ENCODE measurements around the gene SNX32. TPM values are rescaled to one million over a fixed set of nuclear protein-coding genes. Genes with fewer than 3 reads are reported as not detected.

The SNX32 gene
- polyA plus RNA-seq, 6 donors from 2014 or later: 1.2 to 2.6 (median 1.7) TPM; not detected in 1

DNA sequence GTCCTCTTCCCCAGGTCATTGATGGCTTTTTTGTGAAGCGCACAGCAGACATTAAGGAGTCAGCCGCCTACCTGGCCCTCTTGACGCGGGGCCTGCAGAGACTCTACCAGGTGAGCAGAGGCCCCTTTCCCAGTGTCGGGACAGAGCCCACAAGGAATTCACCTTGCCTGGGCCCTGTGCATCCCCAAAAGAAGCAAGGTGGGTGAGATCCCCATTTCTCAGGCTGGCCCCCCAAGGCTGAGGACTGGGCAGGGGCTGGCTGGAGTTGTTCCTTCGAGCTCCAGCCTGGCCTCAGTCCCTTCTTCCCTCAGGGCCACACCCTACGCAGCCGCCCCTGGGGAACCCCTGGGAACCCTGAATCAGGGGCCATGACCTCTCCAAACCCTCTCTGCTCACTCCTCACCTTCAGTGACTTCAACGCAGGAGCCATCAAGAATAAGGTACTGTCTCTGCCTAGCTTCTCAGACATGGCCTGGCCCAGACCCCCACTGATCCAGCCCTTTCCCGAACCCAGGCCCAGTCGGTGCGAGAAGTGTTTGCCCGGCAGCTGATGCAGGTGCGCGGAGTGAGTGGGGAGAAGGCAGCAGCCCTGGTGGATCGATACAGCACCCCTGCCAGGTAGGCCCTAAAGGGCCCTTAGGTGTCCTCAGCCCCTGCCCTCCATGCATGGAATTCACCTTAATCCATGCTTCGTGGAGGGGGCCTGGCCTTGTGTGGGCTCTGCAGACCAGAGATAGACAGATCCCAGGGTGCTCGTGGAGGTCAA is 31.1 kb downstream of the SNX32 start:
- Mint-ChIP-seq H3K27me3 (no peaks in the 10 kb centered on the region), H3K27ac (no peak overlapping the region), H3K9me3 (no peaks in the 10 kb centered on the region), H3K4me3 (peak overlapping the region in 4 of 8 donors; percentile 15 to 81 (median 39)), H3K4me1 (peaks cover 20 to 35% (median 27%) of the 10 kb centered on the region in 3 donors), H3K36me3 (peaks cover 0 to 18% of the 10 kb centered on the region in 2 donors)
- DNase-seq (no peak), ATAC-seq (ENCODE audit: low read depth in 2 of 2) (no peak)

DNA sequence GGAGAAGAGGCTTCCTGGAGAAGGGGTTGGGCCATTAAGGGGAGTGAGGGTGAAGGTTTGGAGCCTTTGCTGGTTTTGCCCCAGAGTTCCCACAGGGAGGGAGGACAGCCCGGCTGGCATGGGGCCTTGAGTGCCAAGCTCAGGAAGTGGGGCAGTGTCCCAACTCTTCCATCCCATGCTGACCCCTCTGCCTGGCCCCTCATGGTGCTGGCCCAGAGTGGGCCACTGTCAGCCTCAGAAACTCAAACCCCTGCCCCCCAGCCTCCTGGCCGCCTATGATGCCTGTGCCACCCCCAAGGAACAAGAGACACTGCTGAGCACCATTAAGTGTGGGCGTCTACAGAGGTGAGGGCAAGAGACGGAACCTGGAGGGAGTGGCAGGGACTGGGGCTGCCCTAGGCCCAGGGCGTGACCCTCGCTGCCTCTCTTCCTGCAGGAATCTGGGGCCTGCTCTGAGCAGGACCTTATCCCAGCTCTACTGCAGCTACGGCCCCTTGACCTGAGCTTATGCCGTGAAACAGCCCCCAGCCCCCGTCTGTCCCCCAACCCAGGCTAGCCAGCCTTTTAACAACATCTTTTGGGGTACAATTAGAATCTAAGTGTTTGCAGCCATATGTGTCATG is 31.9 kb downstream of the SNX32 start:
- DNase-seq (no peak), ATAC-seq (ENCODE audit: low read depth in 2 of 2) (no peak)
- Mint-ChIP-seq H3K4me3 (peak overlapping the region in 2 of 8 donors; percentile 4 to 81), H3K9me3 (no peaks in the 10 kb centered on the region), H3K4me1 (peaks cover 20 to 33% (median 26%) of the 10 kb centered on the region in 3 donors), H3K27ac (no peak overlapping the region), H3K27me3 (no peaks in the 10 kb centered on the region), H3K36me3 (peaks cover 0 to 18% of the 10 kb centered on the region in 2 donors)

GRCh38 chr11:65866509-65867283 is 32.9 kb downstream of the SNX32 start:
- no peaks in the 10 kb centered on the region for H3K27me3 Mint-ChIP-seq
- peaks cover 0 to 18% of the 10 kb centered on the region in 2 donors for H3K36me3 Mint-ChIP-seq
- no peaks in the 10 kb centered on the region for H3K9me3 Mint-ChIP-seq
- DNase-seq (no peak), ATAC-seq (ENCODE audit: low read depth in 2 of 2) (no peak)
- peak overlapping the region in 2 of 6 donors; percentile 26 to 67 for H3K27ac Mint-ChIP-seq
- peaks cover 19 to 36% (median 29%) of the 10 kb centered on the region in 3 donors for H3K4me1 Mint-ChIP-seq
- peak overlapping the region in 1 of 8 donors; percentile 36 for H3K4me3 Mint-ChIP-seq

DNA sequence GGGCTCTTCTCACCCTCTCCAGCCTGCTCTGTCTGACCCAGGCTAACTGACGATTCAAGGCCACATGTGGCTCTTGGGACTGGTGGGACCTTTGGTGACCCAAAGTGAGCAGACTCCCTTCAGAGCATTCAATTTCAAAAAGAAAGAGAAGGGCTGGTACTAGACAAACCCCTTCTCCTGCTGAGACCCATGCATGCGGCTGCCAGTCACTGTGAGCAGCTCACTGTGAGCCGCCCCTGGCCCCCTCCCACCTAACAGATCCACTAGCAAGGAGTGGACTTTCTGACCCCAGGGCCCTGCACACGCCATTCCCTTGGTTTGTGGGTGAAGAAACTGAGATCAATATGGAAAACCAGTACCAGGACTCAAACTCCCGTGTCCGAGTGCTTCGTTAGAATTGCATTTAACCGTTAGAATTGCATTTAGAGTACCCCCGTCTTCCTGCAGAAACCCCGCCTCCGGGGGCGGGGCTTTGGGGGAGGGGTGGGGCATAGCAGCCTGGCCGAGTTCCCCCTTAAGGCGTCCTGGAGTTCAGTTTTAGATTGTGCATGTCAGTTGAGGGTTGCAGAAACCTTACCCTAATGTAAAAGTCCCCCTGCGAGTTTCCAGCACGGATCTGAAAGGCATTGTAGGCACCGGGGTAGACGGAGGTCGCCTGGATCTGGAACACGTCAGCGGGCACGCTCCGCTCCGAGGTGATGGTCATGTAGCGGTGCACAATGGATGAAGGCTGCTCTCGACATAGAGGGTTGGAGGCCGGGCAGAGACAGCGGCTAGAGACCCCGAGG is 33.7 kb downstream of the SNX32 start:
- Mint-ChIP-seq H3K9me3 (no peaks in the 10 kb centered on the region), H3K4me3 (peak overlapping the region in 1 of 8 donors; percentile 36), H3K27me3 (no peaks in the 10 kb centered on the region), H3K27ac (peak overlapping the region in 1 of 6 donors; percentile 26), H3K4me1 (peaks cover 14 to 33% (median 26%) of the 10 kb centered on the region in 3 donors), H3K36me3 (peaks cover 0 to 17% of the 10 kb centered on the region in 2 donors)
- DNase-seq: no peak
- ATAC-seq (ENCODE audit: low read depth in 2 of 2): peak; percentile 34 to 45

DNA sequence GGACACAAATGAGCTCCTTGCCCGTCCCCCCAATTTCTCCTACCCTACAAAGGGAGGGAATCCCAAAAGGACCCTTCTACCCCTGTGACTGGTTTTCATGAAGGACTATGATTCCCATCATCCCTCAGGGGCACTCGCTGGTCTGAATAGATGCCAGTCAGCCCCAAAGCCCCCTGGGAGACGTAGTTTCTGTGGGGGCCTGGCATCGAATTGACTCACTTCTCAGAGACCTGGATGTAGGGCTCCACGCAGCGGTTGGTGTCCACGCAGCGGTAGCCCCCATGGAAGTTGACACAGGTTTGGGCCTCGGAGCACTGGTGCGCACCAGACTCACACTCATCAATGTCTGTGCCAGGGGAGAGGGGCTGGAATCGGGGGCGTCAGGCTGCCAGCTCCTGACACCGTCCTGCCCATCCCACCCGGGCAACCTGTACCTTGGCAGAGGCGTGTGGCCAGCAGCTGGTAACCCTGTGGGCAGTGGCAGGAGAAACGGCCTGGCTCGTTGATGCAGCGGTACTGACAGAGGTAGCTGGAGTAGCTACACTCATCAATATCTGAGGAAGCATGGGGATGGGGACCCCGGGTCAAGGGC is 34.4 kb downstream of the SNX32 start:
- Mint-ChIP-seq H3K4me1 (peaks cover 18 to 31% (median 23%) of the 10 kb centered on the region in 3 donors), H3K36me3 (peaks cover 0 to 10% of the 10 kb centered on the region in 2 donors), H3K27me3 (peaks cover 0 to 5% (median 0%) of the 10 kb centered on the region in 3 donors), H3K4me3 (no peak overlapping the region), H3K9me3 (no peaks in the 10 kb centered on the region), H3K27ac (no peak overlapping the region)
- peak; percentile 64 to 67 for ATAC-seq (ENCODE audit: low read depth in 2 of 2)
- no peak for DNase-seq

DNA sequence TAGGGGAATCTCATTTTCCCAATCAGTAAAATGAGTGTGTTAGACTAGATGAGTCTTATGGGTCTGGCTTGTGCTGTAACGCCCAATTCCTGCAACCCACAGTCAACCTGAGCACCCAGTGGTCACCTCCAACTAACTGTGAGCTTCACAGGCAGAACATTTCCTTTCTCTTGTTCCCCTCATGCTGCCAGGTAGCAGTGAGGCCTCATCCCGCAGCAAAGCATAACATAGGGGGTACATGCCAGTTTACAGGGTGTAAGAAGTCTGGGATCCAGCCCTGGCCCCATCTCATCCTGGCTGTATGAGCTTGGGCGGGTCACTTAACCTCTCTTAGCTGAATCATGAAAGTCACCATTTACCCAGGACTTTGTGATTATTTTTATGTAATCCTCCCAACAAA is 35.1 kb downstream of the SNX32 start:
- ATAC-seq (ENCODE audit: low read depth in 2 of 2): no peak
- H3K36me3 Mint-ChIP-seq: peaks cover 0 to 6% of the 10 kb centered on the region in 2 donors
- H3K4me3 Mint-ChIP-seq: peak overlapping the region in 1 of 8 donors; percentile 43
- H3K4me1 Mint-ChIP-seq: peaks cover 19 to 38% (median 26%) of the 10 kb centered on the region in 3 donors
- no peak for DNase-seq
- H3K27ac Mint-ChIP-seq: no peak overlapping the region
- H3K9me3 Mint-ChIP-seq: no peaks in the 10 kb centered on the region
- H3K27me3 Mint-ChIP-seq: peaks cover 0 to 7% (median 0%) of the 10 kb centered on the region in 3 donors

DNA sequence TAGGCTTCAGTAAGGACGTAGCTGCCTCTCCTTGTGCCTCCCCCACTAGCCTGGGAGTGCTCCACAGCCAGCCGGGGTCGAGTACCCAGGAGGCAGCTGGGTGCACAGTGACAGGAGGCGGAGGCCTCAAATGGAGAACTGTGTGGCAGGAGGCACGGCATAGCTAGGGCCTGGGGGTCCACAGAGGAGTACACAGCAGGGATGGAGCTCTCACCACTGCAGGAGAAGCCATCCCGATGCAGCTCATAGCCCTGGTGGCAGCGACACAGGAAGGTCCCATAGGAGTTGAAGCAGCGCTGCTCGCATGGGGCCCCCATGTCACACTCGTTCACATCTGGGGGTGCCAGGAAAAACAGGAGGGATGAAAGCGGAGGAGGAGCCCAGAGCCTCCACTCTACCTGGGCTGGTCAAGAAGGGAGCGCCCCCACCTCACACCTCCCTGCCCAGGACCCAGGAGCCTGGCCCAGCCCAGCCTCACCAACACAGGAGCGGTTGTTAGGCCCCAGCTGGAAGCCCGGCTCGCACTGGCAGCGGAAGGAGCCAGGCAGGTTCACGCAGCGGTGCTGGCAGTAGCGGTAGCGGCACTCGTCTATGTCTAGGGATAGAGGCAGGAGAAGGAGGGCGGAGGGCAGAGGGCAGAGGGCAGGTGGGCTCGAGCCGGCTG is 36.0 kb downstream of the SNX32 start:
- ATAC-seq (ENCODE audit: low read depth in 2 of 2): no peak
- no peak for DNase-seq
- Mint-ChIP-seq H3K9me3 (no peaks in the 10 kb centered on the region), H3K36me3 (peaks cover 0 to 6% of the 10 kb centered on the region in 2 donors), H3K4me1 (peaks cover 22 to 38% (median 27%) of the 10 kb centered on the region in 3 donors), H3K27me3 (peaks cover 0 to 7% (median 0%) of the 10 kb centered on the region in 3 donors), H3K4me3 (peak overlapping the region in 3 of 8 donors; percentile 3 to 78 (median 20)), H3K27ac (peak overlapping the region in 3 of 6 donors; percentile 47 to 72 (median 63))

- Mint-ChIP-seq H3K36me3 (peaks cover 0 to 1% of the 10 kb centered on the region in 2 donors), H3K4me1 (peaks cover 22 to 34% (median 23%) of the 10 kb centered on the region in 3 donors), H3K27ac (no peak overlapping the region), H3K27me3 (peaks cover 0 to 7% (median 0%) of the 10 kb centered on the region in 3 donors), H3K4me3 (peak overlapping the region in 3 of 8 donors; percentile 29 to 82 (median 61)), H3K9me3 (no peaks in the 10 kb centered on the region)
- no peak for DNase-seq
- ATAC-seq (ENCODE audit: low read depth in 2 of 2): no peak
Observed at GRCh38 chr11:65870307-65870658, 36.5 kb downstream of the SNX32 start.

- DNase-seq: no peak
- peak overlapping the region in 2 of 6 donors; percentile 14 to 36 for H3K27ac Mint-ChIP-seq
- H3K4me1 Mint-ChIP-seq: peaks cover 22 to 33% (median 22%) of the 10 kb centered on the region in 3 donors
- no peaks in the 10 kb centered on the region for H3K9me3 Mint-ChIP-seq
- H3K4me3 Mint-ChIP-seq: peak overlapping the region in 6 of 8 donors; percentile 52 to 82 (median 60)
- no peaks in the 10 kb centered on the region for H3K36me3 Mint-ChIP-seq
- peaks cover 0 to 7% (median 0%) of the 10 kb centered on the region in 3 donors for H3K27me3 Mint-ChIP-seq
- ATAC-seq (ENCODE audit: low read depth in 2 of 2): no peak
Observed at GRCh38 chr11:65870706-65871681, 37.2 kb downstream of the SNX32 start.

GRCh38 chr11:65871811-65872548 is 38.2 kb downstream of the SNX32 start:
- DNase-seq: no peak
- H3K36me3 Mint-ChIP-seq: no peaks in the 10 kb centered on the region
- peaks cover 22 to 32% (median 22%) of the 10 kb centered on the region in 3 donors for H3K4me1 Mint-ChIP-seq
- no peaks in the 10 kb centered on the region for H3K9me3 Mint-ChIP-seq
- ATAC-seq (ENCODE audit: low read depth in 2 of 2): no peak
- peak overlapping the region in 2 of 6 donors; percentile 14 to 65 for H3K27ac Mint-ChIP-seq
- peaks cover 0 to 7% (median 0%) of the 10 kb centered on the region in 3 donors for H3K27me3 Mint-ChIP-seq
- H3K4me3 Mint-ChIP-seq: peak overlapping the region in 7 of 8 donors; percentile 45 to 77 (median 54)
